Caco-2 (cell line): ENCODE measurements around the gene WWOX. TPM values are rescaled to one million over a fixed set of nuclear protein-coding genes. Genes with fewer than 3 reads are reported as not detected.

Source experiments
- BruUV-seq: library from RNA; stranded (reverse); fragments of 400-500 nt; replicated peaks from 2 replicates; lab custom pipeline; 2021; lab: Mats Ljungman, UMichigan
- CTCF ChIA-PET: fragments of 300-600 bp; sonication (Branson Sonifier 250); formaldehyde crosslinking; loops from one replicate; lab custom pipeline; 2022; ENCODE audit warnings: antibody characterized with exemption; lab: Charles Lee
- POLR2A ChIA-PET: fragments of 300-600 bp; sonication (Branson Sonifier 250); formaldehyde crosslinking; loops from one replicate; lab custom pipeline; 2022; ENCODE audit warnings: antibody characterized with exemption; lab: Charles Lee
- DNase-seq, 2 experiments: peaks; one replicate each; pipeline versions ENCODE4 v3.0.0 to v3.0.0-alpha.2; 2020 to 2022
- H3K27me3 ChIP-seq: replicated peaks from 2 replicates; pipeline ENCODE4 v1.6.0; 2011; ENCODE audit warnings: low read length; ENCODE audit not compliant: control insufficient read depth, insufficient read depth
- H3K36me3 ChIP-seq: 2 replicates; pipeline ENCODE4 v1.5.1; 2011; ENCODE audit warnings: low read length; ENCODE audit not compliant: control insufficient read depth, insufficient read depth
- H3K4me1 ChIP-seq: fragments of 250-450 bp; sonication (Bioruptor Pico); 2 replicates; pipeline ENCODE4 v1.5.1; 2020; ENCODE audit warnings: mild to moderate bottlenecking
- H3K4me3 ChIP-seq: 2 replicates; pipeline ENCODE4 v1.5.1; 2011; ENCODE audit warnings: low read depth, mild to moderate bottlenecking, control low read depth, low read length
- H3K9me3 ChIP-seq: fragments of 250-450 bp; sonication (Bioruptor Pico); 2 replicates; pipeline ENCODE4 v1.5.1; 2020; ENCODE audit warnings: mild to moderate bottlenecking, moderate library complexity
- H3K27ac Mint-ChIP-seq: one replicate; pipeline ENCODE4 v1.8.0; 2022; ENCODE audit warnings: mixed read lengths; ENCODE audit not compliant: unreplicated experiment
- H3K27me3 Mint-ChIP-seq: one replicate; pipeline ENCODE4 v1.8.0; 2022; ENCODE audit warnings: mixed read lengths; ENCODE audit not compliant: insufficient read depth, unreplicated experiment
- H3K36me3 Mint-ChIP-seq: one replicate; pipeline ENCODE4 v1.8.0; 2022; ENCODE audit warnings: mild to moderate bottlenecking, mixed read lengths; ENCODE audit not compliant: insufficient read depth, unreplicated experiment
- H3K4me1 Mint-ChIP-seq: one replicate; pipeline ENCODE4 v1.8.0; 2022; ENCODE audit warnings: low read depth, mixed read lengths; ENCODE audit not compliant: unreplicated experiment
- H3K4me3 Mint-ChIP-seq: one replicate; pipeline ENCODE4 v1.8.0; 2022; ENCODE audit warnings: mild to moderate bottlenecking, moderate library complexity, mixed read lengths; ENCODE audit not compliant: unreplicated experiment
- H3K9me3 Mint-ChIP-seq: one replicate; pipeline ENCODE4 v1.8.0; 2022; ENCODE audit warnings: mixed read lengths; ENCODE audit not compliant: unreplicated experiment
- intact Hi-C: fragments of 100-400 bp; cut with micrococcal nuclease; formaldehyde crosslinking; loops from one replicate; pipeline ENCODE4 v1.10.0; 2022; ENCODE audit not compliant: unreplicated experiment
- total RNA-seq: library from RNA; stranded (reverse); gene quantifications from 2 replicates; pipeline ENCODE4 v1.2.3, GENCODE V29; 2022
- TF ChIP-seq, protein P1 (sequence below), 2 experiments: fragments of 200-600 bp in 1 of 2; IDR thresholded peaks; 1 replicate in 1 of 2; 2 replicates in 1 of 2; pipeline versions ENCODE4 v1.5.1 to v1.8.0; 2011 to 2022; ENCODE audit warnings: antibody characterized with exemption in 1 of 2, control low read depth in 1 of 2, inconsistent platforms in 1 of 2, low read depth in 1 of 2, low read length in 1 of 2, mild to moderate bottlenecking in 1 of 2, moderate library complexity in 1 of 2; ENCODE audit not compliant: insufficient read depth in 1 of 2, severe bottlenecking in 1 of 2, unreplicated experiment in 1 of 2

WWOX gene
- total RNA-seq, 1 experiment from 2014 or later = 45.0 TPM

DNA sequence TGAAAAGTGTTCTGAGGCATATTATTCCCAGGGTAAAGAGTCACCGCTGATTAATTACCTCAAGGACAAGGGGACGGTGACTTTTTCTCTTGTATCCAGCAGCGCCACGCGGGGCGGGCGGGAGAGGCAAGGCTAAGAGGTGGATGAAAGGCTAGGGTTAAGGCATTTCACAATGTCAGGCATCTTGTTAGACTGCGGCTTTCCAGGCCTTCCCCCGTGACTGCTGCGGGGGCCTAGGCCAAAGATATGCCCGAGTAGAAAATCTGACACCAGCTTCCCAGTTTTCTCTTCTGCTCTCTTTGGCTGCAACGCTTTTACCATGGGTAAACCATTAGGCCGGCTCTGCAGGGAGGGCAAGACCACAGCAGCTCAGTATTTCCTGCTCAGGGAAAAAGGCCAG, 802.9 kb downstream of the WWOX start:
- Histone ChIP-seq H3K4me3 (no peak overlapping the region), H3K9me3 (no peaks in the 10 kb centered on the region), H3K4me1 (no peaks in the 10 kb centered on the region), H3K36me3 (no peaks in the 10 kb centered on the region), H3K27me3 (no peaks in the 10 kb centered on the region)
- TF ChIP-seq, protein P1, sequence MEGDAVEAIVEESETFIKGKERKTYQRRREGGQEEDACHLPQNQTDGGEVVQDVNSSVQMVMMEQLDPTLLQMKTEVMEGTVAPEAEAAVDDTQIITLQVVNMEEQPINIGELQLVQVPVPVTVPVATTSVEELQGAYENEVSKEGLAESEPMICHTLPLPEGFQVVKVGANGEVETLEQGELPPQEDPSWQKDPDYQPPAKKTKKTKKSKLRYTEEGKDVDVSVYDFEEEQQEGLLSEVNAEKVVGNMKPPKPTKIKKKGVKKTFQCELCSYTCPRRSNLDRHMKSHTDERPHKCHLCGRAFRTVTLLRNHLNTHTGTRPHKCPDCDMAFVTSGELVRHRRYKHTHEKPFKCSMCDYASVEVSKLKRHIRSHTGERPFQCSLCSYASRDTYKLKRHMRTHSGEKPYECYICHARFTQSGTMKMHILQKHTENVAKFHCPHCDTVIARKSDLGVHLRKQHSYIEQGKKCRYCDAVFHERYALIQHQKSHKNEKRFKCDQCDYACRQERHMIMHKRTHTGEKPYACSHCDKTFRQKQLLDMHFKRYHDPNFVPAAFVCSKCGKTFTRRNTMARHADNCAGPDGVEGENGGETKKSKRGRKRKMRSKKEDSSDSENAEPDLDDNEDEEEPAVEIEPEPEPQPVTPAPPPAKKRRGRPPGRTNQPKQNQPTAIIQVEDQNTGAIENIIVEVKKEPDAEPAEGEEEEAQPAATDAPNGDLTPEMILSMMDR (IDR thresholded peaks at IDR 0.05; ENCODE audit: insufficient read depth in 1 of 2, low read depth in 1 of 2, low read length in 1 of 2, severe bottlenecking in 1 of 2, unreplicated experiment in 1 of 2) = no peak
- intact Hi-C loops = no loop called here
- Mint-ChIP-seq H3K36me3 (no peaks in the 10 kb centered on the region), H3K4me1 (no peaks in the 10 kb centered on the region), H3K27me3 (peaks cover 3% of the 10 kb centered on the region), H3K27ac (no peak overlapping the region), H3K9me3 (no peaks in the 10 kb centered on the region), H3K4me3 (no peak overlapping the region)
- no TSS peak for BruUV-seq
- POLR2A ChIA-PET = no interaction called here
- no peak for DNase-seq
- CTCF ChIA-PET = no interaction called here

GRCh38 chr16:78903237-78903636, 803.8 kb downstream of the WWOX start:
- Histone ChIP-seq H3K27me3 (no peaks in the 10 kb centered on the region), H3K4me3 (no peak overlapping the region), H3K9me3 (no peaks in the 10 kb centered on the region), H3K4me1 (no peaks in the 10 kb centered on the region), H3K36me3 (no peaks in the 10 kb centered on the region)
- Mint-ChIP-seq H3K27ac (no peak overlapping the region), H3K4me1 (no peaks in the 10 kb centered on the region), H3K9me3 (no peaks in the 10 kb centered on the region), H3K27me3 (peaks cover 3% of the 10 kb centered on the region), H3K36me3 (no peaks in the 10 kb centered on the region), H3K4me3 (no peak overlapping the region)
- no TSS peak for BruUV-seq
- DNase-seq = no peak
- ChIA-PET CTCF (no interaction called here), POLR2A (no interaction called here)
- intact Hi-C loops = no loop called here
- TF ChIP-seq, protein P1 (IDR thresholded peaks at IDR 0.05; ENCODE audit: insufficient read depth in 1 of 2, low read depth in 1 of 2, low read length in 1 of 2, severe bottlenecking in 1 of 2, unreplicated experiment in 1 of 2) = no peak

- no peak for DNase-seq
- H3K9me3 ChIP-seq = no peaks in the 10 kb centered on the region
- H3K27me3 ChIP-seq = no peaks in the 10 kb centered on the region
- Mint-ChIP-seq H3K27me3 (peaks cover 2% of the 10 kb centered on the region), H3K9me3 (no peaks in the 10 kb centered on the region), H3K36me3 (no peaks in the 10 kb centered on the region), H3K4me3 (no peak overlapping the region), H3K27ac (no peak overlapping the region), H3K4me1 (no peaks in the 10 kb centered on the region)
- intact Hi-C loops = no loop called here
- TF ChIP-seq, protein P1 (IDR thresholded peaks at IDR 0.05; ENCODE audit: insufficient read depth in 1 of 2, low read depth in 1 of 2, low read length in 1 of 2, severe bottlenecking in 1 of 2, unreplicated experiment in 1 of 2) = no peak
- ChIA-PET CTCF (no interaction called here), POLR2A (no interaction called here)
- no peak overlapping the region for H3K4me3 ChIP-seq
- no peaks in the 10 kb centered on the region for H3K4me1 ChIP-seq
- BruUV-seq = no TSS peak
- no peaks in the 10 kb centered on the region for H3K36me3 ChIP-seq
These were observed 804.4 kb downstream of the WWOX start for GRCh38 chr16:78903843-78904242.
